GM21390 (cell line): ENCODE data around the gene LCE4A.

Experiments
- ATAC-seq: cut with Tn5 transposase; IDR thresholded peaks from one replicate; pipeline ENCODE4 v1.9.1; 2021; ENCODE audit not compliant: unreplicated experiment

The LCE4A gene

GRCh38 chr1:152745289-152745704, 37.3 kb downstream of the LCE4A start:
- ATAC-seq = no peak

DNA sequence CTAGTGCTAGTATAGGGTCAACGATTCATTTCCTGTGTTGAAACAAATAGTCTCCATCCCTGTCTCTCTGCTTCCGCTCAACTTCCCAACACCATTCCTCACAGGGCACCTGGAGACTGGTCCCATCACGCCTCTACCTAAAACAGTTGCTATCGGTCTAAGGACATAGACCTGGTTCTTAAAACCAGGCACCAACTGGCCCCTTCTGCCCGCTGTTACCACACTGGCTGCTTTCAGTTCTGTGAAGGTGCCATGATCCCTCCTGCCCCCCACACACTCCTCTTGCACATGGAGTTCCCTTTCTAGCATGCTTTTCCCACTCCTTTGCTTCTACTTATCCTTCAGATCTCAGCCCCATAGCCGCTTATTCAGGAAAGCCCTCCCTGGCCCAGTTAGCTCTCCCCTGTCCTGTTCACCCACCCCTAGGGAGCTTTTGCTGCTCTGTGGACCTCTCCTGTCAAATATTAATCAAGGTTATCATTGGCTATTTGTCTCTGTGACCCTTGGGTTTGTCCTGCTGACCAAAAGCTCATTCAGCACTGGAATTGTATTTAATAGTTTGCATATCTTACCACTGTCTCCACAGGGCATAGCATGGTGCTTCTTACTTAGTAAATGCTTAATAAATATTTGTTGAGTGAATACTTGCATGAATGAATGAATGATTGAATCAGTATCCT, 37.9 kb downstream of the LCE4A start:
- no peak for ATAC-seq

GRCh38 chr1:152747831-152748230, 39.9 kb downstream of the LCE4A start:
- no peak for ATAC-seq

DNA sequence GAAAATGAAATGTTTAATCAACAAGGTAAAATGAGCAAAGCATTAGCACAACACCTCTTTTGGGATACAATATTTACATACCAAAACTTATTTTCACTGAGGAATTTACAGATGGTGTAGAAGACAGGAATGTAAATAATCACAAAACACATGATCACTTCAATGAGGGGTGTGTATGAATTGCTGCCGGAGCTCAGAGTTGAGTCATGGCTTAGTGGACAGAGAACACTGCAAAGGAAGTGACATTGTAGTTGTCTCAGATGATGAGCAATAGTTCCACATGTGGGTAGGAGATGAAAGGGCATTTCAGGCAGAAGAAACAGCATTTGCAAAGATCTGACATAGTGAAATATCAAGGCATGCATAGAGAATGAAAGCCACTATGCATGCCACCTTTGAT, 44.3 kb downstream of the LCE4A start:
- ATAC-seq = no peak

GRCh38 chr1:152753586-152753985, 45.6 kb downstream of the LCE4A start:
- no peak for ATAC-seq

- no peak for ATAC-seq
Observed at GRCh38 chr1:152756872-152757271, 48.9 kb downstream of the LCE4A start.

- ATAC-seq = no peak
Observed at GRCh38 chr1:152757747-152758146, 49.8 kb downstream of the LCE4A start, which contains the start of gene KPRP. Gene KPRP, plus strand, starts transcription at chr1:152758025. Its CDS starts 1,564 bp downstream, at chr1:152759589.

- ATAC-seq = no peak
Observed at GRCh38 chr1:152758636-152759035, 50.7 kb downstream of the LCE4A start.
